SK-N-MC (cell line): ENCODE results near the gene DDAH2.

Experiments used
- EZH2 ChIP-seq: fragments of 200-600 bp; sonication (generic); IDR thresholded peaks from one replicate; pipeline ENCODE4 v1.6.1; 2017; ENCODE audit warnings: antibody characterized with exemption
- POLR2AphosphoS5 ChIP-seq: IDR thresholded peaks from 2 replicates; pipeline ENCODE4 v1.6.1; 2012; ENCODE audit warnings: mild to moderate bottlenecking, low read depth, low read length, borderline replicate concordance

DNA sequence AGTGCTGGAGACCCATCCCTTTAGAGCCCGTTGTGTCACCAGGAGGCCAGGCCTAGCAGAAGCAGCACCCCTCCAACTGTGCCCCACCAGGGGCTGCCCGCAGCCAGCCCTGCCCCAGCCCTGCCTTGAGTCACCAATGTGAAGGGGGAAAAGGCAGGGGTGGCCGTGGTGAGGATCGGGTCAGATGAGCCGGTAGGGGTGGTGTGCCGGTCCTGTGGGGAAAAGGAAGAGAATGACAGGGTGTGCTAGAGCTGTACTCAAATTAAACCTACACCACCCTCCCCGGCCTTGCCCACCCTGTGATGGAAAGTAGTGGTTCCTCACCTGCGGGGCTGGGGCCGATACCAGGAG is 36.4 kb upstream of the DDAH2 start:
- TF ChIP-seq POLR2AphosphoS5 (no peak), EZH2 (no peak)
